NCI-H146 treated with DMSO at 0.1 percent for 48 hours (cell line): ENCODE data around the gene P4HA1.

Source experiments
- DNase-seq: peaks from one replicate; lab custom pipeline; 2025; ENCODE audit not compliant: unreplicated experiment; lab: John Stamatoyannopoulos, UW

Gene P4HA1

DNA sequence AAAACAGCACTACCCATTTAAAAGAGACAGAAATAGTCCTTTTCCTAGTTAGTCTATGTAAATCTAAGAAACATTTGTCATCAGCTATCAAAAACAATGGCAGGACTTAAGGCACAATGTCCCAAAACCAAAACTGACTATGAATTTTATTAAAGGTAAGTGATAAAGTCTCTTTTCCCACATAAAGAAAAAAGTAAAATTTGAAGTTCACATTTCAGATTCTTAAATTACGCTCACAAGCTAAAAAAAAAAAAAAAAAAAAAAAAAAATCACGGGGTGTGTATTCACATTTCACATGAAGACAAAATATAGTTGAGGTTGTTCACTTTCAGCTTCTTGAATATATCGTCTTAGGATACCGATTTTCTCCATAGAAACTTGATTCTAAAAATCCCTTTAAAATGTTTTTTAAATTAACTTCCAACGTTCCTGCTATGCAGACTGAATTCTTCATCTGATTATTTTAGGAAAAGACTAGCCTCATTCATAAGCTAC lies 1.6 kb downstream of the P4HA1 start:
- no peak for DNase-seq

DNA sequence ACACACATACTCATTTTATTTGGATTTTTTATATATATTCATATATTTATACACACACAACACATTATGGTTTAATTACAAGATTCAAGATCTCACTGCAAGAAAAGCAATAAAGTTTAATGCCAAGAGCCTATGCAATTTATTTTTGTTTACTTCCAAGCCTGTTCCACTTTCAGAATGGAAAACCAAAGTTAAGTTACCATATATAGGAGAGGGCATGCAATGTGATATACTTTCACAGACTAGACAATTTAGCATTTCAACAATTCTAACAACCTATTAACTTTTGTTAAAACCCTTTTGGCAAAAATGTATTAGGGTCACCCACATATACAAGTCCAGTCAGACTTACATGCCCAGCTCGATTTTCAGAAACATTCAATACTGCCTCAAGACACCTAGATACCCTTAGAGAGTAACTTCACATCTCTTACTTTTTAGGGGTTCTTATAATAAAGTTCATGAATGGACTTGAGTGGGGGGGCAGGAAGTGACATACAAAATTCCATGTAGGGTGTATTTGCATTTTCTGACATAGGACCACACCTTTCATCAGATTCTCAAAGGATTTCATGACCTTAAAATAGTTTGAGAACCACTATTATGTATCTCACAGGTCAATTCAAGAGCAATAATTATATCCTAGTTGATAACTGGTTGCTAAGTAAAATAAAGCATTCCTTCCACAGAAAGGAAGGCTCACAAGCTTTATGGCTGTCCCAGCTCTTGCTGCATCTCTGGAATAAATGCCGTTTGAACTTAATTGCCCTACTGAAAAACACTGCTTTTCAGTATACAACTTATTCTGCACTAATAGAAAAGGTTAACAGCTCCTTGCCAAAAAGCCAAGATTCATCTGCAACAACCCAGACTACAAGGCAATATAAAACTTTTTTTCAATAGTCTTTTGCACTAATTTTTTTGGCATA lies 2.5 kb downstream of the P4HA1 start:
- no peak for DNase-seq

DNA sequence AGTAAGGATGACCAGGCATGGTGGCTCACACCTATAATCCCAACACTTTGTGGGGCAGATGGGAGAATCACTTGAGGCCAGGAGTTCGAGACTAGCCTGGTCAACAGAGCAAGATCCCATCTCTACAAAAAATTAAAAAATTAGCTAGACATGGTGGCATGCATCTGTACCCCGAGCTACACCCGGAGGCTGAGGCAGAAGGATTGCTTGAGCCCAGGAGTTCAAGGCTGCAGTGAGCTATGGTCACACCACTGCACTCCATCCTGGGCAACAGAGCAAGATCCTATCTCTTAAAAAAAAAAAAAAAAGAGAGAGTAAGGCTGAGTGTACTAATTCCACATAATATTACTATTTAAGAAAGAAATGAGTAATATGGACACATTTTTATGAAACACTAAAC lies 3.8 kb downstream of the P4HA1 start:
- DNase-seq, result no peak

DNA sequence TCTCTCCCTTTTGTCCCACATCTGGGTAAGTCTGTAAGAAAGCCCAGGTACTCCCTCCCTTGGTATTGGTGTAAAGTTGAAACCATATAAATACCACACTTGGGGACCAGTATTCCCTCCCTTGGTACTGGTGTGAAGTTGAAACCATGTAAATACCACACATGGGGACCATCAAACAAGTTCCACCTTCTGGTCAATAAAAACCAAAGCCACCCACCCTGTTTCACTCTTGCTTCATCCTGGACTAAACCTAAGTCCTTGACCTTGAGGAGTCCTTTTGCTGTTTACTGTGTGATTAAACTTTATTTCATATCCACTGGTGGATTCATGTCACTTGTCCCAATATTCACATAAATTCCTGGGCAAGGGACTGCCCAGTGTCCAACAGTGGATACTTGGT lies 8.4 kb downstream of the P4HA1 start:
- no peak for DNase-seq

DNA sequence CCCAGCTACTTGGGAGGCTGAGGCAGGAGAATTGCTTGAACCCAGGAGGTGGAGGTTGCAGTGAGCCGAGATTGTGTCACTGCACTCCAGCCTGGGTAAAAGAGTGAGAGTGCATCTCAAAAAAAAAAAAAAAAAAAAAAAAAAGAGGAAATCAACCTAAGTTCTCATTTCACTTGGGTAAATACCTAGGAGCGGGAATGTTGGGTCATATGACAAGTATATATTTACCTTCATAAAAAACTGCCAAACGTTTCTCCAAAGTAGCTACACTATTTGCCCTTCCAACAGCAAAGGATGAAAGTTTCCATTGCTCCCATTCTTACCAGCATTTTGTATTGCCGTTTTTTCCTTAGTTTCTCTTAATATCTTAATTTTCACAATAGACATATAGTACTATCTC lies 9.8 kb downstream of the P4HA1 start:
- no peak for DNase-seq

DNA sequence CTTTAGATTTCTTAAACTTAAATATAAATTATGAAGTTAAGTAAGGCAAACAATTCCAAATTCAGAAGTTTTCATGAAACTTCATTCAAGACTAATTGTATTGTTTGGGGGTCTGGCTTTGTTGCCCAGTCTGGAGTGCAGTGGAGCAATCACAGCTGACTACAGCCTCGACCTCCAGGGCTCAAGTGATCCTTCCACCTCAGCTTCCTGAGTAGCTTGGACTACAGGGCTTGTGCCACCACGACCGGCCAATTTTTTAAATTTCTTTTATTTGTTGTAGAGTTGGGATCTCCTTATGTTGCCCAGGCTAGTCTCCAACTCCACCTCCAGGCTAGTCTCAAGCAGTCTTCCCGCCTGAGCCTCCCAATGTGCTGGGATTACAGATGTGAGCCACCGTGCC lies 12.5 kb downstream of the P4HA1 start:
- no peak for DNase-seq

DNA sequence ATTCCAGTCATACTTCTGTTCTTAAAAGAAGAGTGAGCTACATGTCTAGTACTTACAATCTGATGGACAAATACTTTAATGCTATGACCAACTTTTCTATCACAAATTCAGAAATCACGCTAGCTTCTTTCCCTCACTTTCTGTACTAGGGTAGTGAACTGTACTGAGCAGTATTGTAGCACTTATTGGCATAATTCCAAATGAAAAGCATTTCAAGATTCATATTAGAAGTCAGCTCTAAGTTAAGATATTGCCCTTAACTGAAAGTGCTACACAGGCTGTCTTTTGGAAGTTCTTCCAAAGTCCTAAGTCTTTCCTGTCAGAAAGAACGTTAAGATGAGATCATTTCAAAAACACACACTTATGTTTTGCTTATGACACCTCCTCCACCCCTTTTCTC lies 13.4 kb downstream of the P4HA1 start:
- no peak for DNase-seq

DNA sequence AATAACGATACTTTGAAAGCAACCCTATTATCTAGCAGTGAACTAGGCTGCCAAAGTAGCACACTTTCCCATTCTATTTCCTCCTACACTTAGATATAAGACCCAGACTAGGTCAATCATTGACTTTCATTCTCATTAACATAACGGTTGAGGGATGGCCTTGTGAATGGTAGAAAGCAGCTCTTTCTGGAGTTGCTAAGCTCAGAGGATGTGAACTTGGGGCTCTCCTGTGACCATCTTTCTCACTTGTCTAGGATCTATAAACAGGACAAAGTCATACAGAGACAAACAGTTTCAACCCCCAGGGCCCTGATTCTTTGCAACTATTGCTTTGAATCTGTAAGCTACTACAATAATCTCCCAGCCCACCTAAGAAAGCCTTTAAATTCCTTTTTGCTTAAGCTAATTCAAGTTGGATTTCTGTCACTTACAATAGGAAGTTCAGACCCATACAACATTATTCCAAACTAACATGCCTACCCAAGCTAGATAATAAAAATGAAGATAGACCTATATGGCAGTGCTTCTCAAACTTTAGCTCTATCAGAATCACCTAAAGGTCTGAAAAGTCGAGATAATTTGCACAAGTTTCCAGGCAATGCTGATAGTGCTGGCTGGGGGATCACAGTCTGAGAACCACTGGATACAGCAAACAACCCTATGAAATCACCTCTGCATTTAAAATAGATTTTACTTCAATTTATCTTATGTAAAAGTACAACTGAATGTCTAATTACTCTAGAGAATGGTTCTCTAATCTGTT lies 16.7 kb downstream of the P4HA1 start:
- DNase-seq, result no peak

DNA sequence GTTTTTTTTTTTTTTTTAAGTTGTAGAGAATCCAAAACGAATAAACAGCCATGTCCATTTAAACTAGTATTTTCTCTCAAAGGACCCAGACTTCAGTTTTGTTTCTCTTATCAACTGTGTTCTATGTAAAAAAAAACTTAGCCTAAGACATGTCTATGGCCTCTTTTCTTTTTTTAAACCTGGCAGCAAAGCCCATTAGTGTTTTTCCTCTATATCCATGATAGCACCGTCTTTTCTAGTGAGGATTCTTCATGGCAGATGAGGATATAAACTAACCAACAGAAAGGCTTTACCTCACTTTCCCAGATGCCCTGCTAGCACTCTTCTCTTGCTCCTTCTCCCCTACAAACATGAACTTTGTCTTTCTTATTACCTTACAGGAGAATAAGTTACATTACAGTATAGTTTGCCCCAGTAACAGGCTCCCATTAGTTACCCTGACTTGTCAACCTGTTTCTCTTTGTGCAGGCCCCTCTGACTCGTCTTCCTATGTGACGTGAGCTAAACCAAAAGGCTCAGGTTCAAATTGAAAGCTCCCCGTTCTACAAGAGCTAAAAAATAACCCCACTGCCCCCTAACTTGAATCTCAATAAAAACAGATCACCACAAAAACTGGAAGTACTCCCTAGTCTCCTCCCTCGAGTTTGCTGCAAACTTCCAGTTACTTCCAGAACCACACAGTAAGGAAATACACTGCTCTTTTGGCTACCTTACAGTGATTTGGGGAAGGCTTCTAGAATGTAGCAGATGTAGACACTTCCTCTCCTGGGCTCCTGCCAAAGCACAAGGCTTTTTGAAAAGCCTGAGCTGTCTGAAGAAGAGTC lies 20.1 kb downstream of the P4HA1 start:
- no peak for DNase-seq

DNA sequence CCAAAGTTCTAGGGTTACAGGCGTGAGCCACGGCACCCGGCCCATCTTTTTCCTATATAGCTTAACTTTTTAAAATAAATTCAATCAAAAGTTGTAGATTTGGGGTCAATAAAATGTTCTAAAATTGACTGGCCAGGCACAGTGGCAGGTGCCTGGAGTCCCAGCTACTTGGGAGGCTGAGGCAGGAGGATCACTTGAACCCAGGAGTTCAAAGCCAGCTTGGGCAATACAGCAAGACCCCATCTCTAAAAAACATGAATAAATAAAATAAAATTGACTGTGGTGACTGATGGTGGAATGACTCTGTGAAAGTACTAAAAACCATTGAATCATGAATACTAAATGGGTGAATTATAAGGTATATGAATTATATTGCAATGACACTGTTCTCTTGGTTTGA lies 20.8 kb downstream of the P4HA1 start:
- no peak for DNase-seq

DNA sequence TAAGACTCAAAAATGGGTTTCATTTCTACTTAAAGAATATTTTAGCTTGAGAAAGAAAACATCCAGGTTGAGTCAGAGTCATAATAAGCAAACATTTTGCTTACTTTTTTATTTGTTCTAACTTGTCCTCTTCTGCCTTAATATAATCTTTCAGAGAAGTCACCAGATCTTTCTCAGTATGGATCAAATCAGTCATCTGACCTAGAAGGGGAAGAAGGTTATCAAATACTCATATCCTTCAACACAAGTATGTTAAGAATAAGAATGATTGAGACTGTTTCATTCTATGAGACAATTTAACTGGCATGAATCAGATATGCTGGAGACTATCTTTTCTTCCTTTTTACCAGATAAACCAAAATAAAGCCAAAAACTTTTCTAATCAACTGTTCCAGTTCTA lies 23.0 kb downstream of the P4HA1 start:
- DNase-seq, result no peak

DNA sequence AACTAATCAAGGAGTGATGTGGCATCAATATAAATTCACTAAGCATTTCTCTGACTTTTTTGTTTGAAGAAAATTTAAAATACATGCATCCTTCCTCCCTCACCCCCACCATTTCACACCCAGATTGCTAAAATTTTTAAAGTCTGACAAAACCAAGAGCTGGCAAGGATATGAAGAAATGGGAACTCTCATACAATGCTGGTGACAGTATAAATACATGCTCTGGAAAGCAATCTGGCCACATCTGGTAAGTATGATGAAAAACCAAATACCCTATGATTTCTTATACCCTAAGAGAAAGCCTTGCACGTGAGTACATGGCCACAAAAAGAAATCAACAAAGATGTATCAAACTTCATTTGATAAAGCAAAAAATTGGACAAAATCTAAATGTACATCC lies 31.2 kb downstream of the P4HA1 start:
- DNase-seq, result no peak

DNA sequence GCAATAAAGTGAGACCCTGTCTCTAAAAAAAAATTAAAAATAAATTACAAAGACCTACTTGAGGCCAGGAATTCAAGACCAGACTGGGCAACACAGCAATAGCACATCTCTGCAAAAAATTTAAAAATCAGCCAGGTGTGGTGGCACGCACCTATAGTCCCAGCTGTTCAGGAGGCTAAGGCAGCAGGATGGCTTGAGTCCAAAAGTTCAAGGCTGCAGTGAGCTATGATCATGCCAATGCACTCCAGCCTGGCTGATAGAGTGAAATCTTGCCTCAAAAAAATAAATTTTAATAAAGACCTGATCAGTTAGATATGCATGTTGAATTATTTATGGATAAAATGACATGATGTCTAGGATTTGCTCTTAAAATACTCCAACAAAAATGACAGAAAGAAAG lies 34.9 kb downstream of the P4HA1 start:
- DNase-seq, result no peak

DNA sequence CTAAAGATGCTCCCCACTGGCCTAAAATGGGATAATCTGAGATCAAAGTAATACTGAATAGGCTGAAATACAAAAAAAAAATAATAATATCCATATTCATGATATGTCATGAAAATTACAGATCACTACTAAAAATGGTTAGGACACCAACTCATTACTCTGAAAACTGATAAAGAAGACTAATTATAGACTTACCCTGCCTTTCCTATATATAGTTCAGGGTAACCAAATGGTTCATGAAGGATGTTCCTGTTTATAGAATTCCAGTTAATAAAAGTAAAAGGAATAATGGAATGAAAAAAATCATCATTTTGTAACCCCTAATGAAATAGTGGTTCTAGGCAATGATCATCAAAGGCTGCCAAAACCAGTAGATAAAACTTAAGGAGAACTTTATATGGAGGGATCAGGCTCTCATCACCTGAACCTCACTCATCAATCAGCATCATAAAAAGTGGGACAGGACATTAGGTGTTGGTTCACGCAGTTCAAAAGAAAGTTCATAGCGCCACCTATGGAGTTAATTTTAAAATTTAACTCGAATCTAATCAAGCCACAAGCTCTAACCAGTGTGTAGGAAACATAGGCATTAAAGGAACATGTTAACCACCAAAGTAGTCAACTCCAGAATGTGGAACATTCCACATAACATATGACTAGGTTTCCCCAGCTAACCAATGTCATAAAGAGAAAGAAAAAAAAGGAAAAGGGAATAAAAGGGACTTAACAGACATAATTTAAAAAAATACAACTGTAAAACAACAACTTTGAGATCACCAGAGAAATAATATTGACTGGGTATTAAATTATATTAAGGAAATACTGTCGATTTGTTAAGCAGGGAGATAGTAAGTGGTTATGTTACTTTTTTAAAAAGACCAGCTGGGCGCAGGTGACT lies 35.7 kb downstream of the P4HA1 start:
- peak; percentile 32 for DNase-seq

DNA sequence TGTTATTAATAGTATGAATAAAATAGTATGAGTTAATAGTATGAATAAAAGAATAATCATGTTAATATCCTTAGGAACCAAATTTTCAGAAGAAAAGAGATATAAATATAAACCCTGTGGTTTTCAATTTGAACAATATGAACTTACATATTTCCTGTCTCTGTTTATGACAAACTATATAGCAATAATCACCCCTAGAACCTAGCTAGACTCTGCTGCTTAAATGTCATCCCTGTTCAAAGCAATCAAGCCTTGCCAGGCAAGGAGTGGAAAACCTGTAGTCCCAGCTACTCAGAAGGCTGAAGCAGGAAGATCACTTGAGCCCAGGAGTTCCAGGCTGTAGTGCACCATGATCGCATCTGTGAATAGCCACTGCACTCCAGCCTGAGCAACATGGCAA lies 36.5 kb downstream of the P4HA1 start:
- no peak for DNase-seq

DNA sequence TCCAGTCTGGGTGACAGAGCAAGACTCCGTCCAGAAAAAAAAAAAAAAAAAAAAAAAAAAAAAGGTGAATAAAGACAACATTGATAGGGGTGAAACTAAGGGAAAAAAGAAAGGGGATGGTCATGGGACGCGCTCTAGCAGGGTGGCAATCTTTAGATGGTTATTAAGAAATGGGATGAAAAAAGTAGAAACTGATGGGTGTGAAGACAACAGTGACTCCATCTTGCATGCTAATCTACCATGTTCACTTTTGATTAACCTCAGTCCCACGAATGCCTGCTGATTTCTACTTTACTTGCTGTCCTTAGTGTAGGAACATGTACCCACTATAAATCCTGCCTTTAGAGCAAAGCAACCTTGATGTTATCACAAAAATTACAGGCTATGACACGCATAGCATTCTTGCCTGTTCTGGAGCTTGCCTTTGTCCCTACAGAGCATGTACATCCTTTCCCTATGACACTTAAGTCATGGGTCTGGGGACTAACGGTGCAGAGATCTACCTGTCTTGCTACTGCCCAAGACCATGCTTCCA lies 38.5 kb downstream of the P4HA1 start:
- no peak for DNase-seq

DNA sequence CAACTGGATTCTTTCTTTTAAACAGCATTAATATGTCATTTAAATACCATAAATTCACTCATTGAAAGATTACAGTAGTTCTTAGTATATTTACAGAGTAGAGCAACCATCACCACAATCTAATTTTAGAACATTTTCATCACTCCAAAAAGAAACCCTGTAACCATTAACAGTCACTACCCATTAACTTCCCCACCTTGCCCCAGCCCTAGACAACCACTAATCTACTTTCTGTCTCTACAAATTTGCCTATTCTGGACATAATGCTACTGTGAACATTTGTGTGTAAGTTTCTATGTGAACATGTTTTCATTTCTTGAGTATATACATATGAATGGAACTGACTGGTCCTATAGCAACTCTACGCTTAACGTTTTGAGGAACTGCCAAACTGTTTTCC lies 42.4 kb downstream of the P4HA1 start:
- no peak for DNase-seq

DNA sequence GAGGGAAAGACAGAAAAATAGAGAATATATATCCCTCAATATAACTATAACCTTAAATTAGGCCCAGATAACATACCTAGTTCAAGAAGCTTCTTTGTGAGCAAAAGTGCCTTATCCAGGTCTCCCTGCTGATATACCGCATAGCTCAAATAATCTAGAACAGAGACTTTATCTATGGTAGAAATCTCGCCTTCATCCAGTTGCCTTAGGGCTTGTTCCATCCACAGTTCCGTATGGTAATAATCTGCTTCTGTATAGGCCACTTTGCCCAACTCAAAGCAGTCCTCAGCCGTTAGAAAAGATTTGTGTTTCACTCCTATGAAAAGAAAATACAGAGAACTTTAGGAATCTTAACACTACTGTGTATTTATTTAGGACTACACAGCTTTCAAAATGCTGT lies 43.4 kb downstream of the P4HA1 start:
- DNase-seq, result no peak

DNA sequence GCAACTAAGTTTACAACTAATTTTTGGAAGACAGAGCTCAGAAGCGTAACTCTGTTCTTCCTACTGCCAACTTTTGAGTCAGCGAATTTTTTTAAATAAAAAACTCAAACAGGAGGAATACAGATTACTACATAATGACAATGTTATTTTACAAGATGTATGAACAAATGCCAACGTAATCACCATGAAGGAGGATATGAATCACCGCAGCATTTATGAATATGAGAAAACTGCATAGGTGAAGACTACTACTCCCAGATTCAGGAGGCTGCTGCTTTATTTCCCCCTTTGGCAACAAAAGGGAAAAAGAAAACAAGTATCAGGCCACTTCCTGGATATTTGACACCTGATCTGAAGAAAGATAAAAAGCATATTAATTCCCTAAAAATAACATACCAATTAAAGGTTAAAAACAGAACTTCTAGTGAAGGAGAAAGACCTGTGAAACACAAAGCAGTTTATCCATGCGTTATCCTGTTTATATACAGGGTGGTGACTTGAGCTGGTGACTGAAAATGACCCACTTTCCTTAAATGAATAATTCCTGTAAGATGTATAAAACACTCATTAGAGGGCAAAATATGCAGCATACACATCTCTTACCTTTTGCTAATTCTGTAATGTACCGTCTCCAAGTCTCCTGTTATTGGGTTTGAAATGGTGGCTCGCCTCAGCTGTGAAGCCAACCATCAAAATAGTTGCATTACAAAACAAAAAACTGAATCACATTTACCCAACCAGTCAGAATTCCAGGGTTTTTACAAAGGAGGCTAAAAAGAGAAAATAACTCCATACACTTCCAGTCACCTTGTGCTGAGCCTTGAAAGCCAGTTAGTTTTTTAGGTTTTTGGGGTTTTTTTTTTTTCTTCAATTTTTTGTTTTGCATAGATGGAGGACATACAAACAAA lies 52.0 kb downstream of the P4HA1 start:
- DNase-seq, result no peak
